Spleen (tissue), 7 donors: Measurements from ENCODE around the gene WWTR1.

Source experiments
- CTCF ChIP-seq, 11 experiments: fragments of 200-600 bp in 7 of 11; fragments of 450-650 bp in 4 of 11; sonication (generic) in 4 of 11; IDR thresholded peaks in 8 of 11; conservative IDR thresholded peaks in 3 of 11; 1 replicate in 7 of 11; 2 replicates in 4 of 11; pipeline versions ENCODE4 v1.4.0 to v1.8.0; 2016 to 2021; ENCODE audit warnings: antibody characterized with exemption in 11 of 11, inconsistent platforms in 4 of 11, mild to moderate bottlenecking in 1 of 11
- POLR2A ChIP-seq, 3 donors: fragments of 450-650 bp; IDR thresholded peaks; one replicate each; pipeline ENCODE4 v1.5.1; 2017; ENCODE audit warnings: antibody characterized with exemption in 3 of 3, mild to moderate bottlenecking in 1 of 3
- POLR2AphosphoS5 ChIP-seq, 3 donors: sonication (generic); formaldehyde crosslinking; IDR thresholded peaks; one replicate each; pipeline ENCODE4 v1.5.1; 2017; ENCODE audit warnings: antibody characterized with exemption in 3 of 3
- donor health status: DM: no; HTN: no; CAD: no; lungs with moderate emphysema.
- donor health status: DM: no; HTN: no; CAD: no.
- donor health status: DM: no; HTN: no; CAD: no.

DNA sequence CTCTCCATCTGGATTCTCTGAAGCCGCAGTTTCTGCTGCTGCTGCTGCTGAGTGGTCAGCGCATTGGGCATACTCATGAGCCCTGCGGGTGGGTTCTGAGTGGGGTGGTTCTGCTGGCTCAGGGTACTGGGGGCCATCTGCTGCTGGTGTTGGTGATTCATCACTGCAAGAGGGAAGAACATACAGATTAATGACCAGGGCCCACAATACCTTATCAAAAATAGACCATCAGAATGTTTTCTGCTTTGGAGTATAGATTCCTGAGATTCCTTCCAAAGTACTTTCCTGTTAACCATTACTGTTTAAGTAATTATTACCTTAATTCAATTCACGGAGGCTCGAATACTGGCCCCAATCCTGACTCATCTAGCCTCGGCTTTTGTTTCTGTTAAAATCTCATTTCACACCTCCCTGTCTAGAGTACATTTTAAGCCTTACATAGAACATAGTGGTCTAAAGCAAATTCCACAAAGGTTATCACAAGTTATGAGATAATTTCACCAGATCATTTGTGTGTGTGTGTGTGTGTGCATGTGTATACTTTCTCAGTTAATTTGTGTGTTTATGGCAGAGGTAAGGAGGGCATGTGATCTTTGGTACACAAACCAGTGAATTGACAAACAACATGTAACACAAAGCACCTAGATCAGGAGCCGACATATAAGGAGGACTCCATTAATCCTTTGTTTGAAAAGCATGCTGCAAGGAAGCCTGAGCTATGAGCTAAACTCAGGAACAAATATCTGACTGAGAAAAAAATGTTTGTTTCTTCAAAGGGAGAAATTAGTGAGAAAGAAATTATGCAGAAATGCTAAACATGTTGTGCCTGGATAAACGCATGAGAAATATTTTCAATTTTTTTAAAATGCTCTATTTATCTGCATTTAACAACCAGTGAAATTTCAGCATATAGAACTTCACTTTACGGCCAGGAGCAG lies 115.2 kb downstream of the WWTR1 start:
- TF ChIP-seq POLR2A (IDR thresholded peaks at IDR 0.05) (no peak), CTCF (IDR thresholded peaks at IDR 0.05 in 8 of 11, conservative IDR thresholded peaks at IDR 0.05 in 3 of 11) (no peak), POLR2AphosphoS5 (IDR thresholded peaks at IDR 0.05) (no peak)
